ENCODE measurements around the gene TMEM238.
"Not testable (repeated sequence)": the region's sequence is repeated elsewhere in the genome, so short reads cannot be mapped to it uniquely, and the experiment has no call there.

TMEM238 gene

GRCh38 chr19:55339889-55340783, 44.0 kb downstream of the TMEM238 start:
- no peak for DNase-seq (ENCODE audit: low read depth)

GRCh38 chr19:55339105-55339888, 44.8 kb downstream of the TMEM238 start, which contains the start of gene KMT5C:
KMT5C (plus strand) TSS chr19:55339876; CDS start chr19:55341937, 2,061 bp downstream.
- DNase-seq (ENCODE audit: low read depth): peak; percentile 100

- DNase-seq (ENCODE audit: low read depth): no peak
These were observed 48.0 kb downstream of the TMEM238 start for GRCh38 chr19:55336101-55336500.

- no peak for DNase-seq (ENCODE audit: low read depth)
These were observed 50.2 kb downstream of the TMEM238 start for GRCh38 chr19:55333870-55334269.

- not testable (repeated sequence) for DNase-seq (ENCODE audit: low read depth)
These were observed 54.3 kb downstream of the TMEM238 start for GRCh38 chr19:55329791-55330190.

Data from HS-27A (cell line).